ENCODE data around the gene ZNF451.

DNA sequence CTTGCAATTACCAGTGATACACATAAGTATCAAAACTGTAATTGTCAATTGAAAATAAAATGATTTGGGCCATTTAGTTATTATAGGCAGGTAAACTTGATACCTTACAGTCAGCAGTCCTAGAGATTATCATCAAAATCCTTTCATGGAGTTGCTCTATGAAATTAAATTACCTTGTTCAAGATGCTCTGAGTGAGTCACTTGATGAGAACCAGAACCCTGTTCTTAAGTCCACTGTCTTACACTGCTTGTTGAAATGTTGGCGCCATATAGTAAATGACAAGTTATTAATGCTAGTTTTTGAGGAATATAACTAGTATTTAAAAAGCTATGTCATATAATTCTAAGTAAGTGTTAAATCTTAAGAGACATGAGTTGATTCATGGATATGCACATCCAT is 45.0 kb downstream of the ZNF451 start:
- no peak for TF ChIP-seq SP1 (IDR thresholded peaks at IDR 0.05)
- TF ChIP-seq TARDBP (IDR thresholded peaks at IDR 0.05), result no peak
